ENCODE results near the gene ZNF547. TPM values are rescaled to one million over a fixed set of nuclear protein-coding genes. Genes with fewer than 3 reads are reported as not detected.

Gene ZNF547
- 3.2 and 4.1 TPM in 2 replicates for total RNA-seq

GRCh38 chr19:57362997-57363687 lies at the start of gene ZNF547, which contains the start of gene TRAPPC2B:
ZNF547 (plus strand) TSS chr19:57363551; CDS start chr19:57368556, 5,005 bp downstream.
TRAPPC2B (plus strand) TSS chr19:57363551; CDS start chr19:57364834, 1,283 bp downstream.

GRCh38 chr19:57320180-57321084 lies 42.9 kb upstream of the ZNF547 start, which contains the start of gene ZNF543:
ZNF543 (plus strand) TSS chr19:57320472; CDS start chr19:57320854, 382 bp downstream.

GRCh38 chr19:57350877-57351805 lies 12.2 kb upstream of the ZNF547 start, which contains the start of gene ZNF304:
ZNF304 (plus strand) TSS chr19:57351271; CDS start chr19:57351665, 394 bp downstream.

GRCh38 chr19:57389730-57390598 lies 26.6 kb downstream of the ZNF547 start, which contains the start of gene ZNF548:
ZNF548 (plus strand) TSS chr19:57389854; CDS start chr19:57390100, 246 bp downstream.

GRCh38 chr19:57410877-57411671 lies 47.7 kb downstream of the ZNF547 start, which contains the start of gene ZNF17:
ZNF17 (plus strand) TSS chr19:57411161; CDS start chr19:57413616, 2,455 bp downstream.

Other genes with a start within 250 kb of the ZNF547 start
- not detected in 2 replicates for gene USP29, start 243.6 kb upstream of the ZNF547 start, total RNA-seq
- not detected in 2 replicates for gene ZIM3, start 218.3 kb upstream of the ZNF547 start, total RNA-seq
- not detected in 2 replicates for gene DUXA, start 196.1 kb upstream of the ZNF547 start, total RNA-seq
- gene ZNF264, start 172.1 kb upstream of the ZNF547 start, total RNA-seq, result 34.3 and 45.7 TPM in 2 replicates
- 0.25 and 1.00 TPM in 2 replicates for gene AURKC, start 132.5 kb upstream of the ZNF547 start, total RNA-seq
- gene ZNF805, start 122.9 kb upstream of the ZNF547 start, total RNA-seq, result 20.7 and 36.6 TPM in 2 replicates
- gene ZNF460, start 83.1 kb upstream of the ZNF547 start, total RNA-seq, result 56.3 and 77.2 TPM in 2 replicates
- gene ZNF543, start 43.1 kb upstream of the ZNF547 start, total RNA-seq, result 9.4 and 12.1 TPM in 2 replicates
- 9.9 and 11.4 TPM in 2 replicates for gene ZNF304, start 12.3 kb upstream of the ZNF547 start, total RNA-seq
- 12.7 and 15.1 TPM in 2 replicates for gene TRAPPC2B, start within 50 bp of the ZNF547 start, total RNA-seq
- 22.1 and 26.4 TPM in 2 replicates for gene ZNF548, start 26.3 kb downstream of the ZNF547 start, total RNA-seq
- gene ZNF17, start 47.6 kb downstream of the ZNF547 start, total RNA-seq, result 13.7 and 14.0 TPM in 2 replicates
- gene ZNF749, start 71.8 kb downstream of the ZNF547 start, total RNA-seq, result 8.4 and 9.0 TPM in 2 replicates
- gene VN1R1, start 93.6 kb downstream of the ZNF547 start, total RNA-seq, result 0.55 and 0.62 TPM in 2 replicates
- gene ZNF772, start 114.0 kb downstream of the ZNF547 start, total RNA-seq, result 17.2 and 19.6 TPM in 2 replicates
- 10.3 and 13.1 TPM in 2 replicates for gene ZNF419, start 124.2 kb downstream of the ZNF547 start, total RNA-seq
- gene ZNF773, start 136.4 kb downstream of the ZNF547 start, total RNA-seq, result 21.5 and 27.0 TPM in 2 replicates
- 4.8 and 4.9 TPM in 2 replicates for gene ZNF549, start 163.8 kb downstream of the ZNF547 start, total RNA-seq
- 9.0 and 11.0 TPM in 2 replicates for gene ZNF550, start 196.3 kb downstream of the ZNF547 start, total RNA-seq
- gene ZNF416, start 215.4 kb downstream of the ZNF547 start, total RNA-seq, result 6.0 TPM in 2 replicates
- 4.7 and 9.2 TPM in 2 replicates for gene ZIK1, start 220.6 kb downstream of the ZNF547 start, total RNA-seq
- gene ZNF530, start 236.3 kb downstream of the ZNF547 start, total RNA-seq, result 5.1 and 13.3 TPM in 2 replicates